Liver (tissue), 9 donors: ENCODE data around the gene CWC27. TPM values are rescaled to one million over a fixed set of nuclear protein-coding genes. Genes with fewer than 3 reads are reported as not detected.

Experiments used
- DNase-seq: peaks from one replicate; pipeline ENCODE4 v3.0.0-alpha.2; 2017; ENCODE audit warnings: low spot score
- H3K27ac ChIP-seq, 2 donors: one replicate each; pipeline ENCODE4 v1.7.0; 2013; ENCODE audit warnings: inconsistent platforms in 2 of 2, low read length in 2 of 2, control low read depth in 1 of 2, low read depth in 1 of 2, mild to moderate bottlenecking in 1 of 2
- H3K27me3 ChIP-seq, 4 donors: one replicate each; pipeline versions ENCODE4 v1.6.1 to v1.7.0; 2013; ENCODE audit warnings: low read length in 3 of 4, inconsistent platforms in 1 of 4, mild to moderate bottlenecking in 1 of 4, moderate library complexity in 1 of 4; ENCODE audit not compliant: control insufficient read depth in 4 of 4, insufficient read depth in 4 of 4
- H3K36me3 ChIP-seq, 4 donors: one replicate each; pipeline versions ENCODE4 v1.6.1 to v1.7.0; 2013; ENCODE audit warnings: low read length in 3 of 4, mild to moderate bottlenecking in 3 of 4, low read depth in 1 of 4, moderate library complexity in 1 of 4; ENCODE audit not compliant: control insufficient read depth in 4 of 4, insufficient read depth in 3 of 4
- H3K4me1 ChIP-seq, 4 donors: one replicate each; pipeline versions ENCODE4 v1.6.1 to v1.7.0; 2013; ENCODE audit warnings: low read length in 3 of 4, mild to moderate bottlenecking in 3 of 4, moderate library complexity in 1 of 4; ENCODE audit not compliant: control insufficient read depth in 4 of 4, insufficient read depth in 4 of 4
- H3K4me3 ChIP-seq, 3 donors: one replicate each; pipeline versions ENCODE4 v1.6.1 to v1.7.0; 2013; ENCODE audit warnings: low read length in 3 of 3, control low read depth in 1 of 3, low read depth in 1 of 3, mild to moderate bottlenecking in 1 of 3
- H3K9ac ChIP-seq, 2 donors: one replicate each; pipeline ENCODE4 v1.7.0; 2013; ENCODE audit warnings: low read length in 2 of 2, mild to moderate bottlenecking in 2 of 2, moderate library complexity in 2 of 2, control low read depth in 1 of 2, low read depth in 1 of 2
- H3K9me3 ChIP-seq, 4 donors: one replicate each; pipeline versions ENCODE4 v1.6.1 to v1.7.0; 2013; ENCODE audit warnings: low read length in 3 of 4; ENCODE audit not compliant: control insufficient read depth in 4 of 4
- CTCF ChIP-seq: fragments of 150-350 bp; IDR thresholded peaks from 2 replicates; pipeline ENCODE4 v1.5.1; 2017; ENCODE audit warnings: improper control_type of control experiment, low read depth, low read length; ENCODE audit not compliant: missing input control
- EGR1 ChIP-seq, 2 donors: IDR thresholded peaks; 2 replicates each; pipeline ENCODE4 v1.6.1; 2016 to 2018; ENCODE audit warnings: antibody characterized with exemption in 2 of 2, low read depth in 2 of 2
- FOXA1 ChIP-seq: IDR thresholded peaks from 2 replicates; pipeline ENCODE4 v1.6.1; 2016; ENCODE audit warnings: antibody characterized with exemption
- FOXA2 ChIP-seq: IDR thresholded peaks from 2 replicates; pipeline ENCODE4 v1.6.1; 2016; ENCODE audit warnings: antibody characterized with exemption
- GABPA ChIP-seq, 2 donors: IDR thresholded peaks in 1 of 2; conservative IDR thresholded peaks in 1 of 2; 2 replicates each; pipeline ENCODE4 v1.6.1; 2016; ENCODE audit warnings: antibody characterized with exemption in 2 of 2, mild to moderate bottlenecking in 1 of 2, moderate library complexity in 1 of 2
- HNF4A ChIP-seq, 2 donors: conservative IDR thresholded peaks; 2 replicates each; pipeline ENCODE4 v1.6.1; 2016; ENCODE audit warnings: antibody characterized with exemption in 2 of 2, mild to moderate bottlenecking in 2 of 2
- HNF4G ChIP-seq: IDR thresholded peaks from 2 replicates; pipeline ENCODE4 v1.6.1; 2016; ENCODE audit warnings: antibody characterized with exemption
- MAX ChIP-seq: IDR thresholded peaks from 2 replicates; pipeline ENCODE4 v1.6.1; 2016; ENCODE audit warnings: antibody characterized with exemption
- NR2F2 ChIP-seq: IDR thresholded peaks from 2 replicates; pipeline ENCODE4 v1.6.1; 2016; ENCODE audit warnings: antibody characterized with exemption
- RXRA ChIP-seq, 2 donors: IDR thresholded peaks; 2 replicates each; pipeline ENCODE4 v1.6.1; 2017 to 2018; ENCODE audit warnings: antibody characterized with exemption in 2 of 2, mild to moderate bottlenecking in 1 of 2
- SP1 ChIP-seq: IDR thresholded peaks from 2 replicates; pipeline ENCODE4 v1.6.1; 2018; ENCODE audit warnings: antibody characterized with exemption, mild to moderate bottlenecking
- YY1 ChIP-seq: IDR thresholded peaks from 2 replicates; pipeline ENCODE4 v1.6.1; 2016; ENCODE audit warnings: antibody characterized with exemption, mild to moderate bottlenecking
- ZBTB33 ChIP-seq: IDR thresholded peaks from 2 replicates; pipeline ENCODE4 v1.6.1; 2016; ENCODE audit warnings: antibody characterized with exemption
- polyA plus RNA-seq, 2 donors: library from polyadenylated mRNA; stranded (reverse) in 1 of 2; unstranded in 1 of 2; fragments of 200-250 nt in 1 of 2; fragments of >200 nt in 1 of 2; fragmentation: Nextera tagmentation in 1 of 2; extraction: Ambion mirVana in 1 of 2; gene quantifications; one replicate each; pipeline versions ENCODE4 v1.2.1 to v1.2.3, GENCODE V29; 2013 to 2015
- total RNA-seq, 2 donors: library from RNA; depleted of rRNA; stranded (reverse); fragments of >200 nt; gene quantifications; one replicate each; pipeline ENCODE4 v1.2.3, GENCODE V29; 2014
- TF ChIP-seq, protein P1 (sequence below): IDR thresholded peaks from 2 replicates; pipeline ENCODE4 v1.6.1; 2016; ENCODE audit warnings: antibody characterized with exemption, mild to moderate bottlenecking
- TF ChIP-seq, protein P2 (sequence below): IDR thresholded peaks from 2 replicates; pipeline ENCODE4 v1.6.1; 2016; ENCODE audit warnings: antibody characterized with exemption
- donor health status: healthy.
- donor health status: healthy.
- donor health status: healthy.
- donor health status: healthy.
- donor health status: healthy.

The CWC27 gene
- total and polyA plus RNA-seq, 4 donors = 3.9 to 9.8 (median 6.0) TPM

GRCh38 chr5:64872044-64872443 is 103.3 kb downstream of the CWC27 start (continued):
- no peak for TF ChIP-seq YY1
- TF ChIP-seq SP1 = no peak
- TF ChIP-seq NR2F2 = no peak
- no peak for TF ChIP-seq ZBTB33

DNA sequence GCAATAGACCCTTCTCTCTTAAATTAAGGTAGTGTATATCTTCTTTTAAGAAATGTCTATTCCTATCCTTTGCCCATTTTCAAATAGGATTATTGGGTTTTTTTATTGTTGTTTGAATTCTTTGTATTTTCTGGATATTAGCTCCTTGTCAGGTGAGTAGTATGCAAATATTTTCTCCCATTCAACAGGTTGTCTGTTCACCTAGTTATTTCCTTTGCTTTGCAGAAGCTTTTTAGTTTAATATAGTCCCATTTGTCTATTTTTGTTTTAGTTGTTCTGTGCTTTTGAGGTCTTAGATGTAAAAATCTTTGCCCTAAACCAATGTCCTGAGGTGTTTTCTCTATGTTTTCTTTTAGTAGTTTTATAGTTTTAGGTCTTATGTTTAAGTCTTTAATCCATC is 104.7 kb downstream of the CWC27 start:
- peaks cover 0 to 6% (median 0%) of the 10 kb centered on the region in 4 donors for H3K4me1 ChIP-seq
- H3K27ac ChIP-seq = no peak overlapping the region
- H3K9ac ChIP-seq = no peak overlapping the region
- DNase-seq = no peak
- no peak overlapping the region for H3K4me3 ChIP-seq
- no peak for TF ChIP-seq GABPA (IDR thresholded peaks at IDR 0.05 in 1 of 2, conservative IDR thresholded peaks at IDR 0.05 in 1 of 2)
- TF ChIP-seq MAX = no peak
- TF ChIP-seq CTCF = no peak
- no peak for TF ChIP-seq EGR1 (IDR thresholded peaks at IDR 0.05; ENCODE audit: low read depth in 2 of 2)
- no peak for TF ChIP-seq ZBTB33
- H3K9me3 ChIP-seq = no peaks in the 10 kb centered on the region
- H3K36me3 ChIP-seq = no peaks in the 10 kb centered on the region
- no peaks in the 10 kb centered on the region for H3K27me3 ChIP-seq

GRCh38 chr5:64874753-64875152 is 106.0 kb downstream of the CWC27 start:
- H3K4me1 ChIP-seq = peaks cover 0 to 6% (median 0%) of the 10 kb centered on the region in 4 donors
- H3K27me3 ChIP-seq = no peaks in the 10 kb centered on the region
- DNase-seq = no peak
- no peak overlapping the region for H3K9ac ChIP-seq
- H3K36me3 ChIP-seq = no peaks in the 10 kb centered on the region
- no peak overlapping the region for H3K27ac ChIP-seq
- H3K9me3 ChIP-seq = no peaks in the 10 kb centered on the region
- no peak overlapping the region for H3K4me3 ChIP-seq
- TF ChIP-seq MAX (no peak), NR2F2 (no peak), FOXA1 (no peak), HNF4A (conservative IDR thresholded peaks at IDR 0.05) (no peak), FOXA2 (no peak), RXRA (IDR thresholded peaks at IDR 0.05) (no peak), SP1 (no peak), HNF4G (no peak), CTCF (no peak), ZBTB33 (no peak)
- TF ChIP-seq, protein P1, sequence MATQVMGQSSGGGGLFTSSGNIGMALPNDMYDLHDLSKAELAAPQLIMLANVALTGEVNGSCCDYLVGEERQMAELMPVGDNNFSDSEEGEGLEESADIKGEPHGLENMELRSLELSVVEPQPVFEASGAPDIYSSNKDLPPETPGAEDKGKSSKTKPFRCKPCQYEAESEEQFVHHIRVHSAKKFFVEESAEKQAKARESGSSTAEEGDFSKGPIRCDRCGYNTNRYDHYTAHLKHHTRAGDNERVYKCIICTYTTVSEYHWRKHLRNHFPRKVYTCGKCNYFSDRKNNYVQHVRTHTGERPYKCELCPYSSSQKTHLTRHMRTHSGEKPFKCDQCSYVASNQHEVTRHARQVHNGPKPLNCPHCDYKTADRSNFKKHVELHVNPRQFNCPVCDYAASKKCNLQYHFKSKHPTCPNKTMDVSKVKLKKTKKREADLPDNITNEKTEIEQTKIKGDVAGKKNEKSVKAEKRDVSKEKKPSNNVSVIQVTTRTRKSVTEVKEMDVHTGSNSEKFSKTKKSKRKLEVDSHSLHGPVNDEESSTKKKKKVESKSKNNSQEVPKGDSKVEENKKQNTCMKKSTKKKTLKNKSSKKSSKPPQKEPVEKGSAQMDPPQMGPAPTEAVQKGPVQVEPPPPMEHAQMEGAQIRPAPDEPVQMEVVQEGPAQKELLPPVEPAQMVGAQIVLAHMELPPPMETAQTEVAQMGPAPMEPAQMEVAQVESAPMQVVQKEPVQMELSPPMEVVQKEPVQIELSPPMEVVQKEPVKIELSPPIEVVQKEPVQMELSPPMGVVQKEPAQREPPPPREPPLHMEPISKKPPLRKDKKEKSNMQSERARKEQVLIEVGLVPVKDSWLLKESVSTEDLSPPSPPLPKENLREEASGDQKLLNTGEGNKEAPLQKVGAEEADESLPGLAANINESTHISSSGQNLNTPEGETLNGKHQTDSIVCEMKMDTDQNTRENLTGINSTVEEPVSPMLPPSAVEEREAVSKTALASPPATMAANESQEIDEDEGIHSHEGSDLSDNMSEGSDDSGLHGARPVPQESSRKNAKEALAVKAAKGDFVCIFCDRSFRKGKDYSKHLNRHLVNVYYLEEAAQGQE = no peak
- TF ChIP-seq, protein P2, sequence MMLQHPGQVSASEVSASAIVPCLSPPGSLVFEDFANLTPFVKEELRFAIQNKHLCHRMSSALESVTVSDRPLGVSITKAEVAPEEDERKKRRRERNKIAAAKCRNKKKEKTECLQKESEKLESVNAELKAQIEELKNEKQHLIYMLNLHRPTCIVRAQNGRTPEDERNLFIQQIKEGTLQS = no peak
